HCT116 (cell line): ENCODE results near the gene TCF7L2. TPM values are rescaled to one million over a fixed set of nuclear protein-coding genes. Genes with fewer than 3 reads are reported as not detected.

Experiments used
- ATAC-seq: fragments of 200-7000 bp; cut with Tn5 transposase; 2 replicates; pipeline ENCODE4 v1.9.1; 2020; ENCODE audit warnings: mild to moderate bottlenecking, moderate library complexity
- BruUV-seq: library from RNA; stranded (reverse); fragments of 400-500 nt; replicated peaks from 2 replicates; lab custom pipeline; 2021; lab: Mats Ljungman, UMichigan
- CTCF ChIA-PET: fragments of 300-600 bp; sonication (Branson Sonifier 250); formaldehyde crosslinking; loops from one replicate; lab custom pipeline; 2021; ENCODE audit warnings: antibody characterized with exemption; lab: Charles Lee
- POLR2A ChIA-PET: fragments of 300-600, 350-600 bp; sonication (Branson Sonifier 250); formaldehyde crosslinking; loops from one replicate; lab custom pipeline; 2021; ENCODE audit warnings: antibody characterized with exemption; lab: Charles Lee
- RAD21 ChIA-PET, 2 experiments: fragments of 300-600 bp; sonication (Branson Sonifier 250); formaldehyde crosslinking; loops; one replicate each; lab custom pipeline; 2023; ENCODE audit warnings: low total read pairs in 2 of 2; ENCODE audit not compliant: uncharacterized antibody in 2 of 2, unreplicated experiment in 2 of 2, low non-redundant PET in 1 of 2; lab: Charles Lee
- DNase-seq: peaks from one replicate; pipeline ENCODE4 v3.0.0-alpha.2; 2010; ENCODE audit warnings: low read depth, low spot score
- H2AFZ ChIP-seq: fragments of 200-600 bp; shearing (Covaris generic), sonication (generic); 2 replicates; pipeline ENCODE4 v1.6.1; 2017; ENCODE audit warnings: low read depth, mixed run types, mixed read lengths, antibody characterized with exemption, low read length; ENCODE audit not compliant: poor library complexity, severe bottlenecking
- H3K27ac ChIP-seq: 2 replicates; pipeline ENCODE4 v1.5.1; 2012; ENCODE audit warnings: low read depth, low read length
- H3K27me3 ChIP-seq: fragments of 200-600 bp; sonication (generic); 2 replicates; pipeline ENCODE4 v1.6.1; 2016; ENCODE audit warnings: mixed run types, low read length, mixed read lengths; ENCODE audit not compliant: insufficient read depth
- H3K36me3 ChIP-seq, 2 experiments: fragments of 200-500 bp in 1 of 2; fragments of 200-600 bp in 1 of 2; sonication (Bioruptor generic) in 1 of 2; sonication (generic) in 1 of 2; 2 replicates each; pipeline versions ENCODE4 v1.5.1 to v1.6.1; 2014 to 2016; ENCODE audit warnings: low read length in 2 of 2, inconsistent platforms in 1 of 2, mixed read lengths in 1 of 2, mixed run types in 1 of 2; ENCODE audit not compliant: insufficient read depth in 2 of 2, control insufficient read depth in 1 of 2
- H3K4me1 ChIP-seq, 2 experiments: fragments of 200-600 bp in 1 of 2; sonication (generic) in 1 of 2; 2 replicates each; pipeline versions ENCODE4 v1.5.1 to v1.6.1; 2012 to 2017; ENCODE audit warnings: low read length in 2 of 2, inconsistent platforms in 1 of 2, mild to moderate bottlenecking in 1 of 2, mixed read lengths in 1 of 2, mixed run types in 1 of 2, moderate library complexity in 1 of 2; ENCODE audit not compliant: insufficient read depth in 2 of 2, control insufficient read depth in 1 of 2
- H3K4me2 ChIP-seq: fragments of 200-600 bp; sonication (generic); 2 replicates; pipeline ENCODE4 v1.6.1; 2017; ENCODE audit warnings: mixed run types, low read length, mixed read lengths
- H3K4me3 ChIP-seq, 2 experiments: fragments of 200-600 bp in 1 of 2; sonication (generic) in 1 of 2; replicated peaks in 1 of 2; 2 replicates each; pipeline ENCODE4 v1.5.1; 2011 to 2016; ENCODE audit warnings: low read length in 2 of 2, control low read depth in 1 of 2, low read depth in 1 of 2, mild to moderate bottlenecking in 1 of 2, mixed read lengths in 1 of 2, mixed run types in 1 of 2
- H3K79me2 ChIP-seq: fragments of 200-600 bp; sonication (generic); 2 replicates; pipeline ENCODE4 v1.6.1; 2017; ENCODE audit warnings: mild to moderate bottlenecking, mixed run types, low read length, moderate library complexity, mixed read lengths; ENCODE audit not compliant: insufficient read depth
- H3K9ac ChIP-seq: fragments of 200-600 bp; sonication (generic); 2 replicates; pipeline ENCODE4 v1.6.1; 2016; ENCODE audit warnings: low read length, mixed read lengths
- H3K9me2 ChIP-seq: fragments of 200-600 bp; sonication (generic), shearing (Covaris generic); 2 replicates; pipeline ENCODE4 v1.6.1; 2017; ENCODE audit warnings: mixed run types, mild to moderate bottlenecking, moderate library complexity; ENCODE audit not compliant: insufficient read depth
- H3K9me3 ChIP-seq, 2 experiments: fragments of 200-500 bp in 1 of 2; fragments of 200-600 bp in 1 of 2; sonication (Bioruptor generic) in 1 of 2; sonication (generic) in 1 of 2; 2 replicates each; pipeline ENCODE4 v1.6.1; 2014 to 2017; ENCODE audit warnings: low read length in 2 of 2, mixed read lengths in 2 of 2, inconsistent platforms in 1 of 2, low read depth in 1 of 2, mild to moderate bottlenecking in 1 of 2, mixed run types in 1 of 2, moderate library complexity in 1 of 2; ENCODE audit not compliant: control insufficient read depth in 1 of 2, insufficient read depth in 1 of 2
- H4K20me1 ChIP-seq: fragments of 200-600 bp; sonication (generic), shearing (Covaris generic); 2 replicates; pipeline ENCODE4 v1.6.1; 2017; ENCODE audit warnings: mixed run types, mild to moderate bottlenecking, moderate library complexity; ENCODE audit not compliant: insufficient read depth
- ATF3 ChIP-seq: IDR thresholded peaks from 2 replicates; pipeline ENCODE4 v1.6.1; 2012
- CBX3 ChIP-seq: IDR thresholded peaks from 2 replicates; pipeline ENCODE4 v1.6.1; 2012; ENCODE audit warnings: low read depth
- CEBPB ChIP-seq: IDR thresholded peaks from 2 replicates; pipeline ENCODE4 v1.6.1; 2012; ENCODE audit warnings: low read depth
- EGR1 ChIP-seq: IDR thresholded peaks from 2 replicates; pipeline ENCODE4 v1.6.1; 2012; ENCODE audit warnings: low read depth
- EZH2 ChIP-seq: fragments of 200-600 bp; sonication (generic); IDR thresholded peaks from 2 replicates; pipeline ENCODE4 v1.6.1; 2017; ENCODE audit warnings: antibody characterized with exemption, mixed run types
- EZH2phosphoT487 ChIP-seq: fragments of 200-600 bp; IDR thresholded peaks from 2 replicates; pipeline ENCODE4 v1.6.1; 2018; ENCODE audit warnings: antibody characterized with exemption, borderline replicate concordance
- FOSL1 ChIP-seq: IDR thresholded peaks from 2 replicates; pipeline ENCODE4 v1.6.1; 2012; ENCODE audit warnings: low read depth
- MAX ChIP-seq: IDR thresholded peaks from 2 replicates; pipeline ENCODE4 v1.6.1; 2012
- POLR2AphosphoS5 ChIP-seq: IDR thresholded peaks from 2 replicates; pipeline ENCODE4 v1.6.1; 2011; ENCODE audit warnings: mild to moderate bottlenecking, low read depth, low read length, moderate library complexity
- RAD21 ChIP-seq: IDR thresholded peaks from 2 replicates; pipeline ENCODE4 v1.6.1; 2012; ENCODE audit warnings: low read depth, mild to moderate bottlenecking
- SIN3A ChIP-seq: IDR thresholded peaks from 2 replicates; pipeline ENCODE4 v1.6.1; 2012; ENCODE audit warnings: low read depth
- SP1 ChIP-seq: IDR thresholded peaks from 2 replicates; pipeline ENCODE4 v1.6.1; 2012; ENCODE audit warnings: low read depth
- SRF ChIP-seq: IDR thresholded peaks from 2 replicates; pipeline ENCODE4 v1.6.1; 2012; ENCODE audit warnings: low read depth
- TCF7L2 ChIP-seq: IDR thresholded peaks from 2 replicates; pipeline ENCODE4 v1.7.0; 2011; ENCODE audit warnings: borderline replicate concordance, inconsistent platforms; ENCODE audit not compliant: insufficient read depth, insufficient read length; ENCODE audit errors: extremely low read depth
- ZFX ChIP-seq: fragments of 450-650 bp; IDR thresholded peaks from 2 replicates; pipeline ENCODE4 v1.6.1; 2017
- ZNF274 ChIP-seq: fragments of 200-500 bp; sonication (Bioruptor generic); IDR thresholded peaks from 2 replicates; pipeline ENCODE4 v1.6.1; 2014; ENCODE audit warnings: mild to moderate bottlenecking, low read depth, low read length, inconsistent platforms
- intact Hi-C: fragments of 100-400 bp; cut with micrococcal nuclease; formaldehyde crosslinking; loops from 2 replicates; pipeline ENCODE4 v1.10.0; 2022
- total RNA-seq: library from RNA; stranded (reverse); gene quantifications from one replicate; pipeline ENCODE4 v1.2.1, GENCODE V29; 2021; ENCODE audit not compliant: unreplicated experiment

TCF7L2 gene
- total RNA-seq, 1 experiment from 2014 or later, result 164 TPM

GRCh38 chr10:113020475-113020753 is 70.4 kb downstream of the TCF7L2 start:
- H3K27me3 ChIP-seq, result no peaks in the 10 kb centered on the region
- H3K4me1 ChIP-seq, result peaks cover 58 to 74% of the 10 kb centered on the region in 2 experiments
- no TSS peak for BruUV-seq
- no peak overlapping the region for H3K4me2 ChIP-seq
- intact Hi-C loops, result no loop called here
- H4K20me1 ChIP-seq, result peaks cover 28% of the 10 kb centered on the region
- DNase-seq (no peak), ATAC-seq (no peak)
- peaks cover 97% of the 10 kb centered on the region for H3K79me2 ChIP-seq
- RAD21 ChIA-PET, result no interaction called here
- H3K4me3 ChIP-seq, result no peak overlapping the region
- H3K9me2 ChIP-seq, result no peaks in the 10 kb centered on the region
- no peak overlapping the region for H2AFZ ChIP-seq
- H3K36me3 ChIP-seq, result peaks cover 12 to 29% of the 10 kb centered on the region in 2 experiments
- POLR2A ChIA-PET, result no interaction called here
- no peak for TF ChIP-seq SIN3A
- no peak for TF ChIP-seq CBX3
- TF ChIP-seq ZFX, result no peak
- no peak for TF ChIP-seq SP1
- no peak for TF ChIP-seq RAD21
- TF ChIP-seq SRF, result no peak
- TF ChIP-seq FOSL1, result no peak
- no peak for TF ChIP-seq ZNF274
- no peak for TF ChIP-seq EGR1
- no peak for TF ChIP-seq EZH2phosphoT487
- no peak for TF ChIP-seq MAX
- no peak for TF ChIP-seq ATF3
- no peak for TF ChIP-seq POLR2AphosphoS5
- no peak for TF ChIP-seq CEBPB
- TF ChIP-seq TCF7L2, result no peak
- no peak for TF ChIP-seq EZH2
- no peak overlapping the region for H3K9ac ChIP-seq
- H3K9me3 ChIP-seq, result no peaks in the 10 kb centered on the region
- CTCF ChIA-PET, result no interaction called here
- H3K27ac ChIP-seq, result no peak overlapping the region
